ENCODE results near the gene KATNB1.

Gene KATNB1

GRCh38 chr16:57770361-57770760, 34.8 kb downstream of the KATNB1 start:
- intact Hi-C loops (cut with DNase I; ENCODE audit: low total_unique reads) = no loop called here
- H3K27me3 ChIP-seq = no peaks in the 10 kb centered on the region
- H3K27ac ChIP-seq = no peak overlapping the region
- no peak for DNase-seq
- no peak overlapping the region for H3K4me3 ChIP-seq
- no peaks in the 10 kb centered on the region for H3K9me3 ChIP-seq
- no peak for TF ChIP-seq CTCF (IDR thresholded peaks at IDR 0.05)
- no peaks in the 10 kb centered on the region for H3K4me1 ChIP-seq
- peaks cover 23 to 64% (median 56%) of the 10 kb centered on the region in 3 donors for H3K36me3 ChIP-seq

GRCh38 chr16:57771141-57771785, 35.7 kb downstream of the KATNB1 start:
- intact Hi-C loops (cut with DNase I; ENCODE audit: low total_unique reads) = no loop called here
- H3K9me3 ChIP-seq = no peaks in the 10 kb centered on the region
- no peak for TF ChIP-seq CTCF (IDR thresholded peaks at IDR 0.05)
- no peaks in the 10 kb centered on the region for H3K4me1 ChIP-seq
- DNase-seq = no peak
- peaks cover 23 to 64% (median 60%) of the 10 kb centered on the region in 3 donors for H3K36me3 ChIP-seq
- no peaks in the 10 kb centered on the region for H3K27me3 ChIP-seq
- no peak overlapping the region for H3K27ac ChIP-seq
- H3K4me3 ChIP-seq = no peak overlapping the region

GRCh38 chr16:57773019-57773418, 37.4 kb downstream of the KATNB1 start:
- no peaks in the 10 kb centered on the region for H3K4me1 ChIP-seq
- intact Hi-C loops (cut with DNase I; ENCODE audit: low total_unique reads) = no loop called here
- H3K27me3 ChIP-seq = no peaks in the 10 kb centered on the region
- peaks cover 23 to 56% (median 44%) of the 10 kb centered on the region in 3 donors for H3K36me3 ChIP-seq
- H3K27ac ChIP-seq = no peak overlapping the region
- no peaks in the 10 kb centered on the region for H3K9me3 ChIP-seq
- H3K4me3 ChIP-seq = no peak overlapping the region
- no peak for TF ChIP-seq CTCF (IDR thresholded peaks at IDR 0.05)
- DNase-seq = no peak

- H3K4me3 ChIP-seq = no peak overlapping the region
- H3K27me3 ChIP-seq = no peaks in the 10 kb centered on the region
- no peak for TF ChIP-seq CTCF (IDR thresholded peaks at IDR 0.05)
- H3K36me3 ChIP-seq = peaks cover 20 to 50% (median 46%) of the 10 kb centered on the region in 3 donors
- no peaks in the 10 kb centered on the region for H3K9me3 ChIP-seq
- intact Hi-C loops (cut with DNase I; ENCODE audit: low total_unique reads) = no loop called here
- H3K27ac ChIP-seq = no peak overlapping the region
- H3K4me1 ChIP-seq = no peaks in the 10 kb centered on the region
- no peak for DNase-seq
These were observed 38.2 kb downstream of the KATNB1 start for GRCh38 chr16:57773655-57774295.

GRCh38 chr16:57774705-57775285, 39.2 kb downstream of the KATNB1 start:
- Histone ChIP-seq H3K27ac (no peak overlapping the region), H3K4me3 (no peak overlapping the region), H3K36me3 (peaks cover 10 to 42% (median 40%) of the 10 kb centered on the region in 3 donors), H3K4me1 (no peaks in the 10 kb centered on the region), H3K27me3 (no peaks in the 10 kb centered on the region), H3K9me3 (no peaks in the 10 kb centered on the region)
- DNase-seq = no peak
- intact Hi-C loops (cut with DNase I; ENCODE audit: low total_unique reads) = no loop called here
- no peak for TF ChIP-seq CTCF (IDR thresholded peaks at IDR 0.05)

Data from tibial artery (tissue), 4 donors.